ENCODE results near the gene P2RY1.

Gene P2RY1

GRCh38 chr3:152811974-152812760 lies 22.8 kb upstream of the P2RY1 start:
- CTCF ChIA-PET: interaction anchor here (0.6 to 1.6 kb wide), 3 partner anchors 10 to 687 kb away, joined by 3 to 4 read pairs (median 3); no protein-coding TSS in a partner anchor
- POLR2A ChIA-PET: no interaction called here
- no peak for DNase-seq (ENCODE audit: extremely low spot score)
- TF ChIP-seq, protein P1, sequence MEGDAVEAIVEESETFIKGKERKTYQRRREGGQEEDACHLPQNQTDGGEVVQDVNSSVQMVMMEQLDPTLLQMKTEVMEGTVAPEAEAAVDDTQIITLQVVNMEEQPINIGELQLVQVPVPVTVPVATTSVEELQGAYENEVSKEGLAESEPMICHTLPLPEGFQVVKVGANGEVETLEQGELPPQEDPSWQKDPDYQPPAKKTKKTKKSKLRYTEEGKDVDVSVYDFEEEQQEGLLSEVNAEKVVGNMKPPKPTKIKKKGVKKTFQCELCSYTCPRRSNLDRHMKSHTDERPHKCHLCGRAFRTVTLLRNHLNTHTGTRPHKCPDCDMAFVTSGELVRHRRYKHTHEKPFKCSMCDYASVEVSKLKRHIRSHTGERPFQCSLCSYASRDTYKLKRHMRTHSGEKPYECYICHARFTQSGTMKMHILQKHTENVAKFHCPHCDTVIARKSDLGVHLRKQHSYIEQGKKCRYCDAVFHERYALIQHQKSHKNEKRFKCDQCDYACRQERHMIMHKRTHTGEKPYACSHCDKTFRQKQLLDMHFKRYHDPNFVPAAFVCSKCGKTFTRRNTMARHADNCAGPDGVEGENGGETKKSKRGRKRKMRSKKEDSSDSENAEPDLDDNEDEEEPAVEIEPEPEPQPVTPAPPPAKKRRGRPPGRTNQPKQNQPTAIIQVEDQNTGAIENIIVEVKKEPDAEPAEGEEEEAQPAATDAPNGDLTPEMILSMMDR (IDR thresholded peaks at IDR 0.05; ENCODE audit: control extremely low read depth, extremely low read depth, low read depth, missing control alignments): peak; percentile 15

- no peak for DNase-seq (ENCODE audit: extremely low spot score)
- TF ChIP-seq, protein P1 (IDR thresholded peaks at IDR 0.05; ENCODE audit: control extremely low read depth, extremely low read depth, low read depth, missing control alignments): no peak
- ChIA-PET CTCF (interaction anchor here (1.3 to 1.6 kb wide), 2 partner anchors 10 to 18 kb away, joined by 3 read pairs; partner anchors contain the start of gene P2RY1), POLR2A (no interaction called here)
Measured at GRCh38 chr3:152817400-152817799, 17.5 kb upstream of the P2RY1 start.

DNA sequence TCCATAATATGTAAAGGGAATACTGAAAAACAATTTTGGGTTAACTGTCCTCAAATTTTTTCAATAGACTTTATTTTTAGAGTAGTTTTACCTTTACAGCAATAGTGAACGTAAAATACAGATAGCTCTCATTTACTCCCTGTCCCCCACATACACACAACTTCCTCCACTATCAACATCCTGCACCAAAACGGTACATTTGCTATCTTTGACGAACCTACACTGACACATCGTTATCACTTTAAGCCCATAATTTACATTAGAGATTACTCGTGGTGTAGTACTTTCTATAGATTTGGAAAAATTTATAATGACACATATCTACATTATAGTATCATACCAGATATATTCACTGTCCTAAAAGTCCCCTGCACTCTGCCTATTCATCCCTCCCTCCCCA lies 16.9 kb upstream of the P2RY1 start:
- DNase-seq (ENCODE audit: extremely low spot score): no peak
- TF ChIP-seq, protein P1 (IDR thresholded peaks at IDR 0.05; ENCODE audit: control extremely low read depth, extremely low read depth, low read depth, missing control alignments): no peak
- CTCF ChIA-PET: interaction anchor here (1.3 to 1.6 kb wide), 2 partner anchors 11 to 17 kb away, joined by 3 read pairs; partner anchors contain the start of gene P2RY1
- POLR2A ChIA-PET: no interaction called here

- TF ChIP-seq, protein P1 (IDR thresholded peaks at IDR 0.05; ENCODE audit: control extremely low read depth, extremely low read depth, low read depth, missing control alignments): no peak
- ChIA-PET POLR2A (no interaction called here), CTCF (interaction anchor here (1.3 to 1.5 kb wide), 3 partner anchors 9 to 12 kb away, joined by 3 to 4 read pairs (median 4); partner anchors contain the start of gene P2RY1)
- DNase-seq (ENCODE audit: extremely low spot score): no peak
Measured at GRCh38 chr3:152823173-152823572, 11.8 kb upstream of the P2RY1 start.

GRCh38 chr3:152823781-152824180 lies 11.2 kb upstream of the P2RY1 start:
- POLR2A ChIA-PET: no interaction called here
- TF ChIP-seq, protein P1 (IDR thresholded peaks at IDR 0.05; ENCODE audit: control extremely low read depth, extremely low read depth, low read depth, missing control alignments): no peak
- CTCF ChIA-PET: interaction anchor here (1.8 kb wide), 1 partner anchor 11 kb away, joined by 9 read pairs; the partner anchor contains the start of gene P2RY1
- DNase-seq (ENCODE audit: extremely low spot score): no peak

DNA sequence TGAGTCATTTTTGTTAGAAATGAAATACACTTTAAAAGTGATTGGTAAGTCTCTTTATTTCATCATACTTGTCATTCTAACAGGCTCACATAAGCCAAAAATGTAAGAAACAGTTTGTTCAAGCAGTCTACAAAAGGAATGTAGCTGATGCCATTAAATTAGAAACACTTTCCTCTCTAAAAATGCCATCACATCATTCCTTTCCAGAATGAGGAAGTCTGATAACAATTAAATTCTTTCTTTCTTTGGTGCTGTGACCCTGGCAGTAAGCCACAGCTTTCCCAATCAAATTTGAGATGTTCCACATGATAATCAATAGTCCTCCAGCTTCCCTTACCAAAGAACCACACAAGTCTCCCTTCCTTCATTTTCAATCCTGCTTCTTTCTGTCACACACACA lies 9.4 kb upstream of the P2RY1 start:
- CTCF ChIA-PET: interaction anchor here (1.8 kb wide), 1 partner anchor 9 kb away, joined by 9 read pairs; the partner anchor contains the start of gene P2RY1
- TF ChIP-seq, protein P1 (IDR thresholded peaks at IDR 0.05; ENCODE audit: control extremely low read depth, extremely low read depth, low read depth, missing control alignments): no peak
- no peak for DNase-seq (ENCODE audit: extremely low spot score)
- POLR2A ChIA-PET: no interaction called here

Data from GM10248 (cell line).